HG03139 (cell line): ENCODE results near the gene IL25.
"Not testable (repeated sequence)": the region's sequence is repeated elsewhere in the genome, so short reads cannot be mapped to it uniquely, and the experiment has no call there.

ENCODE experiments used
- ATAC-seq: cut with Tn5 transposase; IDR thresholded peaks from one replicate; pipeline ENCODE4 v1.9.1; 2021; ENCODE audit not compliant: unreplicated experiment

The IL25 gene

GRCh38 chr14:23407516-23408306, 35.1 kb downstream of the IL25 start, which contains the start of gene MYH6:
TSS of gene MYH6 (minus strand) at chr14:23408273. CDS start at chr14:23407223, 1,050 bp downstream.
- no peak for ATAC-seq

- ATAC-seq: no peak
These were observed 35.7 kb downstream of the IL25 start for GRCh38 chr14:23408307-23408630.

GRCh38 chr14:23409475-23409874, 36.9 kb downstream of the IL25 start:
- ATAC-seq: no peak

DNA sequence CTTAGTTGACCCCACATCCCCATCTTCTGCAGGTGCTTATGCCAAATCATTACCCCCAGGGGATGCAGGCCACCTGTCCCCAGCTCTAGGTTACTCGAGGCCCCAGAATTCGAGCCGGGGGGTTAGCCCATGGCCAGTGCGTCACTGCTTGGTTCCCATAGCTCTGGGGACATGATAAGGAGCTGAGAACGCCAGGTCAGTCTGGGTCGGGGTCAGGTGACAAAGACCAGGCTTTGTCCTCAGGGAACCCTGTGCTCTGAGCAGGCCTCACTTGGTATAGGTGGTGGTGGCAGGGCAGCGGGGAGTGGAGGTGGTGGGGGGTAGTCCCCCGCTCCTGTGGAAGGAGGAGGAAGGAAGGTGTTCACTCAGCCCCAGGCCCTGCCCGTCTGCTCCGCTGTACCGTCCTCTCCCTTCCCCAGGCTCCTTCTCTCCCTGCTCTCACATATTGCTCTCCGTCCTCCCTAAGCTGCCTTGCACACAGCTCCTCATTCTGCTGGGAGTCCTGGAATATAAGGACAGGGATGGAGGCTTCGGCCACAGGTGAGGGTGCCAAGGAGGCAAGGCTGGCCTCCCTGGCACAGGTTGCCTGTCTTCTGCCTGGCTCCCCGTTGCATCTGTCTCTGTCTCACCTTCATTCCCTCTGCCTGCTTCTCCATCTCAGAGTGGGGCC, 37.5 kb downstream of the IL25 start:
- ATAC-seq: no peak

DNA sequence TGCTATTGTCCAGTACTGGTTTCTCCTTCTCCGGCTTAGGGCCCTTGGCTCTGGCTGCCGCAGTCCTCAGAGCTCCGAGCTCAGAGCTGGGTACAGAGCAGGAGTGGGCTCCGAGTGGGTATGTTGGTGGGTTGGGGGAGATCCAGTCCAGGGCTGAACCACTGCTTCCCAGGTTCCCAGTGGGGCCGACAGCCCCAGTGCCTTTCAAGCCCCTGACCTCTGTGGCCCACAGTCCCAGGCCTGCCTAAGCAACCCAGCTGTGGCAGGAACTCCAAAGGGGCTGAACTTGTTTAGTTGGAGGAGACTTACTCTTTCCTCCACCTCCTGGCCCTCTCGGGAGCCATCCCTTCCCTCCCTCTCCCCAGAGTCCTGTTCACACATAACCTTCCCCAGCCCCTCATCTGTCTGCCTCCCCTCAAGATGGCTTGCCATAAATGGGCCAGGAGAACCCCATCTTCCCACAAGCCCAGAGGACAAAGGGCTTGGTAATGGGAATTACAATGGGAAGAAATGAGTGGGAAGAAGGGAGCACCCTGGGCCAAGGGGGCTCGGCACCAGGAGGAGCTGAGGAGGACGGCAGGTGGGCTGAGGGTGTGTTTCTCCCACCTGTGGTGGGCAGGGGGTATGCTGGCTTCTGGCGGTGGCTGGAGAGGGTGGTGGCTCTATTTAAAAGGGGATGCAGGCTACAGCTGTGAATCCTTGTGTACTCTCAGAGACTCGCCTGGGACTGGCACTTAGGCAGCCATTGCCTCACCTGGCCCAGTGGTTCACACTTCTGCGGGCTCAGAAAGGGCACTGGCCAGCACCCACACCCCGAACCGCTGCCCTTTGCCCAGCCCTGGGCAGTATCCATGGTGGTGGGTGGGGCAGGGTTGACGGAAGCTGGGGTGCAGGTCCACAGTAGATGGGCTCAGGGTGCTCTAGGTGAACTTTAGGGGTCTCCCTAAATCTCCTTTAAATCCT, 39.2 kb downstream of the IL25 start:
- ATAC-seq: no peak

GRCh38 chr14:23413681-23414080, 41.1 kb downstream of the IL25 start:
- ATAC-seq: no peak

GRCh38 chr14:23414254-23414653, 41.6 kb downstream of the IL25 start:
- no peak for ATAC-seq

- ATAC-seq: no peak
These were observed 42.6 kb downstream of the IL25 start for GRCh38 chr14:23414906-23415820.

DNA sequence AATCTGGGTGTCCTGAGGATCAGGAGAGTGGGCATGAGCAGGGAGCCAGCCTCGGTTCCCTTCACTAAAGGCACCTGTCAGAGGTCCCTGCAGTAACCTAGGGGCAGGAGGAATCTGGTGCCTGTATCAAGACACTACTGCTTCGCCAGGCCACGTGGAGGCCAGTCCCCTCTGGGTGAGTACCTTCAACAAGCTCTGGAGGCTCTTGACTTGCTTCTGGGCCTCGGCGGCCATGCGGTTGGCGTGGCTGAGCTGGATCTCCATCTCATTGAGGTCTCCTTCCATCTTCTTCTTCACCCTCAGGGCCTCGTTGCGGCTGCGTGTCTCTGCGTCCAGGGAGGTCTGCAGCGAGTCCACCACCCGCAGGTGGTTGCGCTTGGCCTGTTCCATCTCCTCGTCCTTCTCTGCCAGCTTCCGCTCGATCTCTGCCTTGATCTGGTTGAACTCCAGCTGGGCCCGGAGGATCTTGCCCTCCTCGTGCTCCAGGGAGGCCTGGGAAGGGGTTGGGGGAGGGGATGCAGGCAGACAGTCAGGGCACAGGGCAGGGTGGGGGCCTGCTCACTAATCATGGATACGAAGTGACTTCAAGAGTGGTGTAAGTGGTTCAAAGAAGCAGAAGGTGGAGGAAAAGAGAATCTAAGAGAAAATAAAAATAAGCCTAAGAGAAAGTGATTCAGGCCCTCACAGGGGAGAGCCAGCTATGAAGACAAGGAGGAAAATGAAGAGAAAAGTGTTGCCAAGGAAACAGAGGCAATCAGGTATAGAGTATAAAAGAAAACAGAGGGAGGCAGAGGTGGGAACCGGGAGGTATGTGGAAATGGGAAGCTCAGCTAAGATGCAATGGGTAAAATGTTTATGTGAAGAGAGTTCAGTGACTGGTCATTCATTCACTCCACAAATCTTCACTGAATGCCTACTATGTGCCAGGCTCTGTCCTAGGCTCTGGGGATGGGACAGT, 43.5 kb downstream of the IL25 start:
- no peak for ATAC-seq

GRCh38 chr14:23416801-23417200, 44.2 kb downstream of the IL25 start:
- no peak for ATAC-seq

DNA sequence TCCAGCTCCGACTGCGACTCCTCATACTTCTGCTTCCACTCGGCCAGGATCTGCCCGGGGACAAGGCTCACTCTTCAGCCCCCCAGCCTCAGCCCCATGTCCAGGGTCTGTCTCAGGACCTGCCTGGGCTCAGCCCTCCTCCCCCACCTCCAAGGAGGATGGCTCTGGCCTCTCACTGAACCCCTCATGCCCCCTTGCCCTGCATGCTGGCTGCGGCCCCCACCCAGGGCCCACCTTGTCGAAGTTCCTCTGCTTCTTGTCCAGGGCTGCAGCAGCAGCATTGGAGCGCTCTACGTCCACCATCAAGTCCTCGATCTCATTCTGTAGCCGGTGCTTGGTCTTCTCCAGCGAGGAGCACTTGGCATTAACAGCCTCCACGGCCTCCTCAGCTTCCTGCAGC, 44.7 kb downstream of the IL25 start:
- not testable (repeated sequence) for ATAC-seq

- no peak for ATAC-seq
These were observed 45.4 kb downstream of the IL25 start for GRCh38 chr14:23418021-23418420.

- not testable (repeated sequence) for ATAC-seq
These were observed 47.0 kb downstream of the IL25 start for GRCh38 chr14:23419646-23420045.

- ATAC-seq: no peak
These were observed 49.0 kb downstream of the IL25 start for GRCh38 chr14:23421594-23421993.

DNA sequence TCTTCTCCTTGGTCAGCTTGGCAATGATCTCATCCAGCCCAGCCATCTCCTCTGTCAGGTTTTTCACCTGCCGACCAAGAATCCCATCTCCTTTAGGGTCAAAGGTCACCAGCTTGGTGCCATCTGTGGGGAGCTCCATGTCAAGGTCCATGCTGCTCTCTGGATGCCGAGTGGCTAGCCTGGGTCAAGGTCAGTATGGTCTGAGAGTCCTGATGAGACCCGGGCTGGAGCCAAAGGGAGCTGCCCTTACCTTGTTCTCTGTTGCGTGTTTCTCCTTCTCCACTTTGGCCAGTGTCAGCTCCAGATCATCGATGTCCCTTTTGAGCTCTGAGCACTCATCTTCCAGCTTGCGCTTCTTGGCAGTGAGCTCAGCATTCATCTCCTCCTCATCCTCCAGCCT, 51.0 kb downstream of the IL25 start:
- no peak for ATAC-seq

DNA sequence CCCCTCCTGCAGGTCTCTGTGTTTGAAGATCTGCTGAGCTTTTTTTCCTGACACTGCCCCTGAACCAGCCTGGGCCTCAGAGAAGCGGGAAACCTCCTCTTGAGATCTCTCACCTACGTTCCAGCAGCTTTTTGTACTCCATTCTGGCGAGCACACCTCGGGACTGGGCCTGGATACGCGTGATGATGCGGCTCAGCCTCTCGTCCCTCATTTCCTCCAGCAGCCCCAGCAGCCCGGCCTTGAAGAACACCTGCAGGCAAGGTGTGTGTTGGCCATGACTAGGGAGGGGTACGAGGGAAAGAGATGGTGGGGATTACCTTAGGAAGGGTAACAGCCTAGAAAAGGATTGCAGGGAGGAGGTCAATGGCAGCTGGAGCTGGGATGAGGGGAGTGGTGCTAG, 52.6 kb downstream of the IL25 start:
- no peak for ATAC-seq

DNA sequence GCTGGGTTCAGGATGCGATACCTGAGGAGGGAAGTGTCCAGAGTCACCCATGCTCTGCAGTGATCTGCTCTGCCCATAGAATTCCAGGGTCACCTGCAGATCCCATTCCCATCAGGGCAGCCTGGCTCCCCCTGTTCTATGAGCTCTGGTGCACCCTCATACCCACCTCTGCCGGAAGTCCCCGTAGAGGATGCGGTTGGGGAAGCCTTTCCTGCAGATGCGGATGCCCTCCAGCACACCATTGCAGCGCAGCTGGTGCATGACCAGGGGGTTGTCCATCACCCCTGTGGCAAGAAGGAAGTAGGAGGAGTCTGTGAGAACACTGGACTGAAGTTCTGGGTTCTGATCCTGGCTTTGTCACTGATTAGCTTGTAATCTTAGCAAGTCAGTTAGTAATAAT, 53.2 kb downstream of the IL25 start:
- not testable (repeated sequence) for ATAC-seq
